ENCODE data around the gene RPL15. TPM values are rescaled to one million over a fixed set of nuclear protein-coding genes. Genes with fewer than 3 reads are reported as not detected.
"Not testable (repeated sequence)": the region's sequence is repeated elsewhere in the genome, so short reads cannot be mapped to it uniquely, and the experiment has no call there.

The RPL15 gene
- polyA plus RNA-seq, 3 donors: 2,038 to 2,171 (median 2,160) TPM

DNA sequence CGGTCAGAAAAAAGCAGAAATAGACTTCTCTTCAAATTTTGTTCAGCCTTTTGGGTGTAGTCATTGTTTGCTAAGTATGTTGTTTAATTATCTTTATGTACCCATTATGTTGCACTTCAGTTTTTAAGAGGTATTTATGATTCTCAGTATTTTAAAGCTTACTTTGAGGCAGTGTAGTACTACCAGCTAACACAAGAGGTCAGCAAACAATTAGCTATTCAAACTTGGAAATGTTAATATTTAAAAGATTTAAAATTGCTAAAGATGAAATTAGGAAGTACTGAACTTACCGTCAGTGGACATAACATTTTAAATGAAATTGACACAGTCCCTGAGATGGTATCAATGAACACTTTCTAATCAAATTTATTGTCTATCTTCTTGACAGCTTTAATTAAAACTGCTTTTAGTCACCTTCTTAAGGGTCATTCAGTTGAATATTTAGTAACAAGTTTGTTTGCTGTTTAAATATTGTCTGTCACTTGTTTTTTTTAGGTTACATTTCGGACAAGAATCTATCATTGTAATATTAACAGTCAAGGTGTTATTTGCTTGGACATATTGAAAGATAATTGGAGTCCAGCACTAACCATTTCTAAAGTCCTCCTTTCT is 28.2 kb upstream of the RPL15 start:
- DNase-seq (ENCODE audit: low read depth in 3 of 3, low spot score in 2 of 3): peak in 1 of 3 donors; percentile 14

DNA sequence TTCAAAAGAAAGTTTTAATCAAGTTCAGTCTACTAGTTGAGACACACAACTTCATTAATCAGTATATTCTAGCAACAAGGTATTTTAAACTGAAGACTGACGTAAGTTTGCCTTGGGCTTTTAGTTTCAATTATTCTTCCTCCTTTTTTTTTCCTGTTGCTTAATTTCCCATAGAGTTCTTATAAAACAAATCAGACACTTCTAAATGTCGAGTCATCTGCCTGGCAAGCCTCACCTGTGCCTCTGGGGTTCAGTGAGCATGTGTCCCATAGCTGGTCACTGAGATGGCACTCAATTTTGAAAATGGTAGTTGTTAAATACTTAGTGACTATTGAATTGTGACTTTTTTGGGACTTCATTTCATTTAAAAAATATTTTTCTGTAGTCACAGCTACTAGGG is 27.5 kb upstream of the RPL15 start:
- DNase-seq (ENCODE audit: low read depth in 3 of 3, low spot score in 2 of 3): no peak

DNA sequence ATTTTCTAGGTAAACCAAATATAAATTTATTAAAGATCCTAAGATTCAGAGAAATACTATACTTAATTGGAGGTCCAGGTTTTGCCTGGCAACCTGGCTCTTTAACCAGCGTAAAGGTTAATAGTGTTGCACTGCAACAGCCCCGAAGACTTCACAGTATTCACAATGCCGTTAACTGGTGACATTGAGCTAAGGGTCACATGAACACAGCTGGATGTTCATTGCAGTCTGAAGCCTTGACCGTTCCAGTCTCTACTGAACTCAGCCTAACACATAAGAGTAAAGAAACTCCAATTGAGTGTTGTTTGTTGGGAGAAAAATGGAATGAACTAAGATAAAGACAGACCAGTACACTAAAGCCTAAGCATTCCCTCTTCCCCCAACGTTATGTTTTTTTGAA is 27.0 kb upstream of the RPL15 start:
- DNase-seq (ENCODE audit: low read depth in 3 of 3, low spot score in 2 of 3): no peak

DNA sequence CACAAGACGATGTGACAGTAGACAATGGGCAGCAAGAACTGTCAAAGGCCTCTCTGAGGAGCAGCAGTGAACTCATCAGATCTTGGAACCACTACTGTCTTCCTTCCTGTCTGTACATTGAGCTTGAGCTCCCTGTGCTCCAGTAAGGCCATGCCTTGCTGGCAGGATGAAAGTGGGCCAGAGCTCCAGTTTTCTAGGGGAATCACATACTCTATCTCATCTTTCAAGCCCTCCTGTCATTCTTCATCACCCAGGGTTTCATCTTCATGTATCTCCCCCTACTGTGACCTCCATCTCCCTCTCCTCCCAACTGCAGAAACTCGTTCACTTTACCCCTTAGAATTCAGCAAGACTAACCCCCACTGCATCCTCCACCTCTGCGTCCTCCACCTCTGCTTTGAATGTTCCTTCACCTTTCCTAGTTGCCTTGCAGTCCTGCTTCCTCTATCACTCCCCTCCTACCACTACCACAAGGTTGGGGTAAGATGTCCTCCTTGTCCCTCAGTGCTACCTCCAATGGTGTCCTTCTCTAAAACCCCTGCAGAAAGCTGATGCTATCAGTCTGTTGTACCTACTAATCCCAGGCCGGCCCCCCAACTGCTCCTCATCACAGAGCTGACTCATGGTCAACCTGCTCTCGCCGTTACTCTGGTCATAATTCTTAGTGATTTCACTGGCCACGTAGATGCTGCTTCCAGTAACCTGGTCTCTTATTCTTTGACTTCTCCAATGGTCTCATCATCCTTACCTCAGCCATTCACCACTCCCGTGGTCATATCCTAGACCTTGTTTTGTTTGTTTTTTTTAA is 22.5 kb upstream of the RPL15 start:
- DNase-seq (ENCODE audit: low read depth in 3 of 3, low spot score in 2 of 3): no peak

DNA sequence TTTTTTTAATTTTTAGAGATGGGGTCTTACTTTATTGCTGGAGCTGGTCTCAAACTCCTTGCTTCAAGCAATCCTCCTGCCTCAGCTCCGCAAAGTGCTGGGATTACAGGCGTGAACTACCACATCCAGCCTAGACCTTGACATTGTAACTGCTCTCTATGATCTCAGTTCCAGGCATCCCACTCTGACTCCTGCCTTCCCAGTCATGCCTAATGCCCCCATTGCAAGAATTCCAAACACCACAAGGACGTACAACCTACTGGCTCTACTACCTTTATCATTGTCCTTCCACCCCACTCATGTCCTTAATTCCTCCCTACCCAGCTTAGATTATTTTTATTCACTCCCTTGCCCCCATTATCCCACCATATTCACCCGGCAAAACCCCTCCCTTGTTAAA is 21.8 kb upstream of the RPL15 start:
- DNase-seq (ENCODE audit: low read depth in 3 of 3, low spot score in 2 of 3): no peak

DNA sequence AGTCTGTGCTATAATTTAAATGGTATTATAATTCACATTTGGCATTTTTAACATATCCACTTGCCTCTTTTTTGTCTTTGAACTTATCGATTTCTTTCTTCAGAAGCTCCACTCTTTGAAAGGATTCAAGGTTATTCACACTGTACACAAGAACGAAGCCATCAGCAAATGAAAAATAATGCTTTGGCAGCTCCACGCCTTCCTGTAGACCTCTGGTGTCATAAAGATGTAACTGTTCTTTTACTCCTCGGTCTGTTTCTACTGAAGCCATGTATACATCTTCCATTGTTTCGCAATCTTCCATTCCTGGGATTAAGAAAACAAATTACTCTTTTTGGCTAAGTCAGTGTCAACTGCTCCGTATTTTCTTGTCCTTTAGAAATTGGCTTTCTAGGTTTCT is 16.2 kb upstream of the RPL15 start:
- DNase-seq (ENCODE audit: low read depth in 3 of 3, low spot score in 2 of 3): no peak

DNA sequence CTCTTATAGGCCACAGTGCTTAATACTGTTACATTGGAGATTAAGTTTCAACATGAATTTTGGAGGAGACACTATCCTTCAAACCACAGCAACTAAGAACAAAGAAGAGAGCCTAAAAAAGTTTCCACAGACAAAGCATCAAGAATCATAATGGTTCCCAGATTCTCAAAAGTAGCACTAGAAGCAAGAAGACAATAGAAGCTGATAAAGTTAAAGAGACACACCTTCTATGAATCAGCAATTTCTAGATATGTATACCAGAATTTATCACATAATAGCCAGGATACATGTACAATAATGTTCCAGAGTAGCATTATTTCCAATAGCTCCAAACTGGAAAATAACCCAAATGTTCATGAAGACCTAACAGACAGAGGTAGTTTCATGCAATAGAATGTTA is 12.4 kb upstream of the RPL15 start:
- DNase-seq (ENCODE audit: low read depth in 3 of 3, low spot score in 2 of 3): no peak

DNA sequence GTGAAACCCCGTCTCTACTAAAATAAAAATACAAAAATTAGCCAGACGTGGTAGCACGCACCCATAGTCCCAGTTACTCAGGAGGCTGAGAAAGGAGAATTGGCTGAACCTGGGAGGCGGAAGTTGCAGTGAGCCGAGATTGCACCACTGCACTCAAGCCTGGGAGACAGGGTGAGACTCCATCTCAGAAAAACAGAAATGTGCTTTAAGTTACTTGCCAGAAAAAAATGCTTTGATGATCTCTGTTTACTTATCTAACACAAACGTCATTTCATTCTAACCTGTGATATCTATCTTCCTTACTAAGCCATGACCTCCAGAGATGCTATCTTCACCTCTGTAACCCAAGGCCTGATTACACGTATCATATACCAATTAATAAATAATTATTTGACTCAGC is 7.6 kb upstream of the RPL15 start:
- no peak for DNase-seq (ENCODE audit: low read depth in 3 of 3, low spot score in 2 of 3)

DNA sequence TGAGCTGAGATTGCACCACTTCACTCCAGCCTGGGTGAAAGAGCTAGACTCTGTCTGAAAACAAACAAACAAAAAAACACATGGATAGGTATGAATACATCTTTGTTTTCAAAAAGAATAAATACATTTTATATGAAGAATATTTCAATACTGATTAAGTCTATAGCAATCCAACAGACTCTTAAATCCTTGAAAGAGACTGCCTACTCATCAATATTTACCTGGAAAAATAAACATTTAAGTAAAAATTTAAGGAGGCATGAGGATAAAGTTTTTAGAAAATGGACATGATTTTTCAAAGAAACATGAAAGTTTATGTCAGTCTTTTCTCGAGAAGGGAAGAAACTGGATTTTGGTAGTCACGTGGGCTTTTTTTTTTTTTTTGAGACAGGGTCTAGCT is 5.5 kb upstream of the RPL15 start:
- DNase-seq (ENCODE audit: low read depth in 3 of 3, low spot score in 2 of 3): no peak

DNA sequence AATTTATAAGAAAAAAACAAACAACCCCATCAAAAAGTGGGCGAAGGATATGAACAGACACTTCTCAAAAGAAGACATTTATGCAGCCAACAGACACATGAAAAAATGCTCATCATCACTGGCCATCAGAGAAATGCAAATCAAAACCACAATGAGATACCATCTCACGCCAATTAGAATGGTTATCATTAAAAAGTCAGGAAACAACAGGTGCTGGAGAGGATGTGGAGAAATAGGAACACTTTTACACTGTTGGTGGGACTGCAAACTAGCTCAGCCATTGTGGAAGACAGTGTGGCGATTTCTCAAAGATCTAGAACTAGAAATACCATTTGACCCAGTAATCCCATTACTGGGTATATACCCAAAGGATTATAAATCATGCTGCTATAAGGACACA is 4.6 kb upstream of the RPL15 start:
- not testable (repeated sequence) for DNase-seq (ENCODE audit: low read depth in 3 of 3, low spot score in 2 of 3)

DNA sequence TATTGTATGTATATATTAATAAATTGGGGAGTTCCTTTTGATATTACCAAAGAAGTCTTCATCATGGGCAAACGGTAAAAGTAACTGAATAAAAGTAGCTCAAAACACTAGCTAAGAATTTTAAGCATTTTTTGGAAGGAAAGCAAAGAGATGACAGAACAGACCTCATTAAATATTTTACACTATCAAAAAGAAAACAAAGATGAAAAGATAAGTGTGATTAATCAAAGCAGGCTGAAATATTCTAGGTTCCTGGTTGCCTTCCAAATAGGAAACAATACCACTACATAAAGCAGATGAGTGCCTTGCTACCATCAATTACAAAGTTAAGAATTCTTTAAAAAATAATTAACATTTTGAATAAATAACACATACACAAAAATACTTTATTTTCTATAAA is 3.8 kb upstream of the RPL15 start:
- no peak for DNase-seq (ENCODE audit: low read depth in 3 of 3, low spot score in 2 of 3)

DNA sequence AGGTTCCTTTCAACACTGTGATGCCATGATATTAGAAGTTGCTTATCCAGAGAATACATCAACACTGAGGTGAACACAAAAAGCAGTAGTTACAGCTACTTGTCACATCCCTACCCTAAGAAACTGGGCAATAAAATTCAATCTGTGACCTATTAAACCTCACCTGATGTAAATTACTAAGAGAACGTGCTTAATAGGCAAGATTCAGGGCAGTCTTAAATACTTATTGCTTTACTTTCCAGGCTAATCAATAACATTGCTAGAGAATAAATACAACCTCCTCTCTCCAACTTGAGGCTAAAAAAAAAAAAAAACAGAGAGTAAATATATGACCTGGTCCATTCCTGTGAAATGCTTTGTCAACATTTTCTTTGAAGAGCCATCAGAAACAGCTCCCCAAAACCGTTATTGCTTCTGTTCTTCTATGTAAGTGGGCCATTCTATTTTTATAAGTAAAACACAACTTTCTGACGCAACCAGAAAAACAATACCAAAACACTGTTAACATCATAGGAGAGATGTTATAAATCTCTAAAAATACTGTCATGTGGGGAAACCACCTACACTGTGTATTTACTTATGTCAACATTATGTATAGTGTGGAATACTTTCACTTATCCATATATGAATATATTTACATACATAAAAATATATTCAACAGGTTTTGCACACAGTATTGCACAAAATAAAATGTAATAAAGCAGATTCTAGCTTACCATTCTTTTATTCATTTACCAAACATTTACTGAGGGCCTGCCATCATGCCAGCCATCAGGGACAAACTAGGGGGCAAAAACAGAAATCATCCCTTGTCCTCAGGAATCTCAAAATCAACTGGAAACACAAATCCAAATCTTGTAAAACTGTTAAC is 2.8 kb upstream of the RPL15 start:
- DNase-seq (ENCODE audit: low read depth in 3 of 3, low spot score in 2 of 3): no peak

DNA sequence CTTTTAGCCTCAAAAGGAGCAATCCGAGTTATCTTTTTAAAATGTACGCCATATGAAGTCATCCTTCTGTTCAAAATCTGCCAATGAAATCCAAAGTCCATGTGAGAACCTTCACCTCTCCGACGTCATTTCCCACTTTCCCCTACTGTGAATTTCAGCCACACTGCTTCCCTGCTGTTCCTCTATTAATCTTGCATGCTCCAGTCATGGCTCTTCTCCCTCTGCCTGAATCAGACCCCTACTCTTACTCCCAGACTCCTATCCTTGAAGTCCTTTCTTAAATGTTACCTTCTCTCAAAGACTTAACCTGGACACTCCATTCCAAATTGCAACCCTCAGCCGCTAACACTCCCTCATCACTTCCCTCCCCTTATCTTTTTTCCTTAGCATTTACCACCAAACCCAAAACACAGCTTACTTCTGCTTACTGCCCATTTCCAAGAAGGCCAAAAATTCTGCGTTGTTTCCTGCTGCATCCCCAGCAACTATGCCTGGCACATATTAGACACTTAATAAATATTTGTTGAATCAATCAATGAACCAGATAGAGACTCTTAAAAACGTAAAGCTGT is 1.3 kb upstream of the RPL15 start:
- DNase-seq (ENCODE audit: low read depth in 3 of 3, low spot score in 2 of 3): no peak

DNA sequence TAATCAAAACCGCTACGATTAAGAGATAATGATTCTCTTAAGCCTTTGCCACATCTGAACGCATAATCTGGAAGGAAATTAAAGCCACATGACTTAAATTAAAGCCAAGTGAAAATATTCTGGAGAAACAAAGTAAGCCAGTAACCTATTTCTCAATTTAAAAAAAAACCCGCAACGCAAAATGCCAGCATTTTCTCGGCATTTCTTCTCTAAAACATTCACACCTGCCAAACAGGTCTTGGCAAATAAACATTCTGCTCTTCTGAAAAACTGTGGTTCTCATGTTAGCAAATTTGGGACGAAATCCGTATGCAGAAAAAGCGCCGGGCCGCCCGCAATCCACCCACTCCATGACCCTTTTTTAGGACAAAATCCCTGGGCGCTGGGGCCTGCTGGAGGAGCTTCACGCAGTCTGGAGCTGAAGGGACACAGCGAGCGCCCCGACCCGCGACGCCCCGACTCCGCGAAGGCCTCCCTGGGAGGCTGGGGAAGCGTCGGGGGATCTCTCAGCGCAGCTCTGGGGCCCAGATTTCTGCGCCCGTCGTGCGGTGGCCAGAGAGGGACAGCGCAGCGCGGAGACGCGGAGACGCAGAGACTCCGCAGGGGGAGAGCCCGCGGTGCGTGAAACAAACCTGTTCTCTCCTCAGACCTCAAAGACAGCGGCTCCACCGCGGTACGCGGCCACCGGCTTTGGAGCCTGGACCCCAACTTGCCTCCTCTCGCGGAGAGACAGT is 613 bp upstream of the RPL15 start:
- DNase-seq (ENCODE audit: low read depth in 3 of 3, low spot score in 2 of 3): no peak

DNA sequence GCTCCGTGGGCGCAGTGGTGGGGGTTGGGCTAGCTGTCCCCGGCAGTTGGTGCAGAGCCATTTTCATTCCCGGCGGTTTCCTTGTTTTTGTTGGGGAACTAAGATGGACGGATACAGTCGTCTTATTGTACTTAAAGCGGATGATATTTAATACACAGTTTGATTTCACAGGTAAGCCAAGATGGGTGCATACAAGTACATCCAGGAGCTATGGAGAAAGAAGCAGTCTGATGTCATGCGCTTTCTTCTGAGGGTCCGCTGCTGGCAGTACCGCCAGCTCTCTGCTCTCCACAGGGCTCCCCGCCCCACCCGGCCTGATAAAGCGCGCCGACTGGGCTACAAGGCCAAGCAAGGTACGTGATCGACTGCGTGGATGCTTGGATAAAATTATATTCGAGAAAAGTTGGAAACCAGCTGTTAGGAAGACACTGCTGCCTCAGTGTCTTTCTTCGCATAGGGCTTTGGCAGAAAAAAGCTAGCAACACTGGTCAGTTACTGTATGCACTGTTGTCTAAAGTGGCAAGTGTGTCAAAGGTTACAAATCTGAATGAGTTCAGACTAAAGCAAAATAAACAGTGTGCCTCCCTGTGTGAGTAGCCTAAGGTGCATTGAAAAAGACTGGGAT is 859 bp downstream of the RPL15 start:
- DNase-seq (ENCODE audit: low read depth in 3 of 3, low spot score in 2 of 3): peak in 1 of 3 donors; percentile 47

DNA sequence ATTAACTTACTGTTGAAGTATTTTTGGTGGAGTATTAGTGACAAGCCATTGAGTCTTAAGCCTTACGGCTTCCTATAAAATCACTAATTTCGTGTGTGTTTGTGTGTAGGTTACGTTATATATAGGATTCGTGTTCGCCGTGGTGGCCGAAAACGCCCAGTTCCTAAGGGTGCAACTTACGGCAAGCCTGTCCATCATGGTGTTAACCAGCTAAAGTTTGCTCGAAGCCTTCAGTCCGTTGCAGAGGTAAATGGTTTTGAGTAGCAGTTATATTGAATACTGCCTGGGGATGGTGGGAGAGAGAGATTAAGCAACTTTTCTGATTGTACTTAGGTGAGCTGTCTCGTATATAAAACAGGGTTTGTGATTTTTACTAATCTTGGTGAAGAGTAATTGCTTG is 1.4 kb downstream of the RPL15 start:
- not testable (repeated sequence) for DNase-seq (ENCODE audit: low read depth in 3 of 3, low spot score in 2 of 3)

DNA sequence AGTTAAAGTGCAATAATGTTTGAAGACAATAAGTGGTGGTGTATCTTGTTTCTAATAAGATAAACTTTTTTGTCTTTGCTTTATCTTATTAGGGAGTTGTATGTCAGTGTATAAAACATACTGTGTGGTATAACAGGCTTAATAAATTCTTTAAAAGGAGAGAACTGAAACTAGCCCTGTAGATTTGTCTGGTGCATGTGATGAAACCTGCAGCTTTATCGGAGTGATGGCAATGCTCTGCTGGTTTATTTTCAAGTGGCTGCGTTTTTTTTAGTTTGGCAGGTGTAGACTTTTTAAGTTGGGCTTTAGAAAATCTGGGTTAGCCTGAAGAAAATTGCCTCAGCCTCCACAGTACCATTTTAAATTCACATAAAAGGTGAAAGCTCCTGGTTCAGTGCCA is 2.7 kb downstream of the RPL15 start:
- no peak for DNase-seq (ENCODE audit: low read depth in 3 of 3, low spot score in 2 of 3)

DNA sequence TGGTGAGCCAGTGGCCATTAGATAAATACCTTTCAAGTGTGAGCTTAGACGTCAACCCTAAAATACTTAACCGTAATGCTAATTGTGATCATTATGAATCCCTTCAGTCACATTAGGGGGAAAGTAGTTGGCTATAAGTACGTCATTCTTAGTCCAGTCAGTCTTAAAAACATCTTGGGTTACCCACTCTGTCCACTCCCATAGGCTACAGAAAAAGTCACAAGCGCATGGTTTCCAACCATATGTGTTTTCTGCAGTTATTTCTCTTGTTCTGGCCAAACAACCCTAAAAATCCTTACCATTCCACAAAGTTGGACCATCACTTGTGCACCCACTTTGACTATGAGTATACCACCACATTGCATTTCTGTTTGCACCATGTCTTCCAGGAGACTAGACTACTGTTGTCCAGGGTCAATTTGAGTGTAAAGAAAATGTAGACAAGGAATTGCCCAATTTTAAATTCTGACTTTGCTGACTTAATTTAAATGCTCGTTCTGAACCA is 3.3 kb downstream of the RPL15 start:
- no peak for DNase-seq (ENCODE audit: low read depth in 3 of 3, low spot score in 2 of 3)

DNA sequence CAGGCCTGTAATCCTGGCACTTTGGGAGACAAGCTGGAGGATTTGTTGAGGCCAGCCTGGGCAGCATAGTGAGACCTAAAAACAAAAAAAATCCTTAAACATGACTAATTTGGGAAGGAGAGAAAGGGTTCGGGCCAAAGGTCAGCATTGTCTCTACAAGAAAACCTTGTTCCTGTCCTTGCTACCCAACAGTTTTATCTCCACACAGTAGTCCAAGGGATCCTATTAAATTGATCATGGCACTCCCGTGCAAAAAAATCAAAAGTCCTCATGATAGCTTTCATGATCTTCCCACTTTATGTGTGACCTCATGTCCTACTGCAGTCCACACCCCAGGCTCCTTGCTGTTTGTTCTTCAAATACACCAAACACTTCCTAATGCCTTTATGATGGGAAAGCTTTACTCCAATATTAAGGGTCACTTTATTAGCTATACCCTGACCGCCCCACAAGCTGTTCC is 4.2 kb downstream of the RPL15 start:
- DNase-seq (ENCODE audit: low read depth in 3 of 3, low spot score in 2 of 3): no peak

DNA sequence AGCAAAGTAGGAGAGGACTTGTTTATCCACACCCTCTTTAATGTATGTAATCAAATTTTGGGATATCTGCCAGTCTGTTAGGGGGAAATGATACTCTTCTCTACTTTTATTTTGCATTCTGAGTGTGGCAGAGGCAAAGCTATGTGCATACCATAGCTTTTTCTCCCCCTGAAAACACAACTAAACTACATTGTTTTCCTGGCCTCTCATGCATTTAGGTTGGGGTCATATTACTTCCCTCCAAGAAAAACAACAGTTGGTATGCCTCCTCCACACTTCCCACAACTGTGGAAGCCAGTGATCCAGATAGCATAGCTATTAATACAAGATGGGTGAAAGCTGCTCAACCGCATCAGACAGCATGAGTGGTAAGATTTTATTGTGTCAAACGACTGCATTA is 6.9 kb downstream of the RPL15 start:
- no peak for DNase-seq (ENCODE audit: low read depth in 3 of 3, low spot score in 2 of 3)

Data from right renal cortex interstitium (tissue), 3 donors.